ENCODE measurements around the gene APLP1.
"Not testable (repeated sequence)": the region's sequence is repeated elsewhere in the genome, so short reads cannot be mapped to it uniquely, and the experiment has no call there.

The APLP1 gene

DNA sequence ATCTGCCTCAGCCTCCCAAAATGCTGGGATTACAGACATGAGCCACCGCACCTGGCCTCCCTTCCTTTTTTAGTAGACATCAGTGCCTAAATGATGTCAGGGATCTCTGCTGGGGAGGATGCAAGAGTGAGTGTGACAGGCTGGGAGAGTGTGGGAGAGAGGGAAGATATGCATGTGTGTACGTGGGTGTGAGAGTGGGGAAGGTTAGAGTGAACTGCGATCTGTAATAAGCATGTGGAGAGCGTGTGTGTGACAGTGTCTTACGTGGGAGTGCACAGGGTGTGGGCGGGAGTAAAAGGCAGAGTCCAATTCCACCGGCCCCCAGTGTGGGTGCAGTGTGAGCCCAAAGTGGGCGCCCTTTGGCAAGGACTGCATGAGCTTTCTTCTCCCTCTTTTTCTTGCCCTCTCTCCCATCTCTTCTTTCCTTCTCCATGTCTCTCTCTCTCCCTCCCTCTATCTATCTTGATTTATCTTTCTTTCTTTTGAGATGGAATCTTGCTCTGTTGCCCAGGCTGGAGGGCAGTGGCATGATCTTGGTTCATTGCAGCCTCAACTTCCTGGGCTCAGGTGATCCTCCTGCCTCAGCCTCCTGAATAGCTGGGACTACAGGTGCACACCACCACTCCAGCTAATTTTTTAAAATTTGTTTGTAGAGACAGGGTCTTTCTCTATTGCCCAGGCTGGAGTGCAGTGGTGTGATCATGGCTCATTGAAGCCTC, 15.2 kb upstream of the APLP1 start:
- no peak for DNase-seq

DNA sequence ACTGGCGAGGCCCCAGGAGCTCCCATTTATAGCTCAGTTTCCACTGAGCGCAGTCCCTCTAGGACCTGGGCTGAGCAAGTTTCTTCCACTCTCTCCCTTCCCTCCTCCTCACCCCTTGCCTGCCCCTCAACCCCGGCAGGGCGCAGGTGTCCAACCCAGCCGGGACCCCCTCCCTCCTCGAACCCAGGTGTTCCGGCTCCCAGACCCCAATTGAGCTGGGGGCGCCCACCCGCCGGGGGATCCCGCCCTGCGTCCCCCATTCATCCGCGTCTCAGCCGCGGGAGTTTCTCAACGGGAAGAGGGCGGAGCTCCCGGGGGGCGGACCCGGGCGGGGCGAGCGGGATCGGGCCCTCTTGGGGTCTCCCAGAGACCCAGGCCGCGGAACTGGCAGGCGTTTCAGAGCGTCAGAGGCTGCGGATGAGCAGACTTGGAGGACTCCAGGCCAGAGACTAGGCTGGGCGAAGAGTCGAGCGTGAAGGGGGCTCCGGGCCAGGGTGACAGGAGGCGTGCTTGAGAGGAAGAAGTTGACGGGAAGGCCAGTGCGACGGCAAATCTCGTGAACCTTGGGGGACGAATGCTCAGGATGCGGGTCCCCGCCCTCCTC, 11.7 kb upstream of the APLP1 start, which contains the start of gene KIRREL2:
Gene KIRREL2 (plus strand): TSS at position 366 of the 604 bp plus-strand sequence. CDS start 209 bp downstream, at position 575.
- peak; percentile 39 for DNase-seq

GRCh38 chr19:35858311-35858710, 10.1 kb upstream of the APLP1 start:
- no peak for DNase-seq

DNA sequence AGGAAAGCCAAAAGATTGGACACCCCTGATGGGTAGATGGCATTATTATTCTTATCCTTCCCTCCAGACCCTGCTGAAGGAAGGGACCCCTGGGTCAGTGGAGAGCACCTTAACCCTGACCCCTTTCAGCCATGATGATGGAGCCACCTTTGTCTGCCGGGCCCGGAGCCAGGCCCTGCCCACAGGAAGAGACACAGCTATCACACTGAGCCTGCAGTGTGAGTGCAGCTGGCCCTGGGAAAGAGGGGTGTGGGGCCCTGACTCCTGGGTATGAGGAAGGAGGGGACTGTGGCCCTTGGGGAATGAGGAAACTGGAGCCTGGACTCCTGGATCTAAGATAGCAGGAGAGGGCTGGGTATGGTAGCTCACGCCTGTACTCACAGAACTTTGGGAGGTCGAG, 9.0 kb upstream of the APLP1 start:
- no peak for DNase-seq

- no peak for DNase-seq
Measured at GRCh38 chr19:35860436-35860817, 7.9 kb upstream of the APLP1 start.

DNA sequence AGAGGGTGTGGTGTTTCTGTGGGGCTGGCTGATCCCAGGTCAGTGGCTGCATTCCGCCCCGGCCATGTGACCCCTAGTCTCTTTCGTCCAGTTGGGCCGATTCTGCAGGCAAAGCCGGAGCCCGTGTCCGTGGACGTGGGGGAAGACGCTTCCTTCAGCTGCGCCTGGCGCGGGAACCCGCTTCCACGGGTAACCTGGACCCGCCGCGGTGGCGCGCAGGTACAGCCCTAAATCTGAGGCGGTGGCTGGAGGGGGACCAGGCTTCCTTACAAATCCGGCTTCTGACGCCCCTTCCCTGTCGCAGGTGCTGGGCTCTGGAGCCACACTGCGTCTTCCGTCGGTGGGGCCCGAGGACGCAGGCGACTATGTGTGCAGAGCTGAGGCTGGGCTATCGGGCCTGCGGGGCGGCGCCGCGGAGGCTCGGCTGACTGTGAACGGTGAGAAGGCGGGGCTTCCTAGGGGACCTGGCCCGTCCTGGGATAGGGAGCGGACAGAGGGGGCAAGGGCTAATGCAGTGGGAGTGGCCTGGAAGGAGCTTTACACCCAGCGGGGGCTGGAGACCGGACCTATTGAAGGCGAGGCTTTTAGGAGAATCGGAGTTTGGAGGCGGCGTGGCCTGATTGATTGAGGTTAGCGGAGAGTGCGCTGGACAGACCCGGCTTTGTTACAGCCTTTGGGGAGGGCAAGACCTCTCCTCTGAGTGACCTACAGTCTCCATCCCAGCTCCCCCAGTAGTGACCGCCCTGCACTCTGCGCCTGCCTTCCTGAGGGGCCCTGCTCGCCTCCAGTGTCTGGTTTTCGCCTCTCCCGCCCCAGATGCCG, 7.3 kb upstream of the APLP1 start:
- DNase-seq: no peak

DNA sequence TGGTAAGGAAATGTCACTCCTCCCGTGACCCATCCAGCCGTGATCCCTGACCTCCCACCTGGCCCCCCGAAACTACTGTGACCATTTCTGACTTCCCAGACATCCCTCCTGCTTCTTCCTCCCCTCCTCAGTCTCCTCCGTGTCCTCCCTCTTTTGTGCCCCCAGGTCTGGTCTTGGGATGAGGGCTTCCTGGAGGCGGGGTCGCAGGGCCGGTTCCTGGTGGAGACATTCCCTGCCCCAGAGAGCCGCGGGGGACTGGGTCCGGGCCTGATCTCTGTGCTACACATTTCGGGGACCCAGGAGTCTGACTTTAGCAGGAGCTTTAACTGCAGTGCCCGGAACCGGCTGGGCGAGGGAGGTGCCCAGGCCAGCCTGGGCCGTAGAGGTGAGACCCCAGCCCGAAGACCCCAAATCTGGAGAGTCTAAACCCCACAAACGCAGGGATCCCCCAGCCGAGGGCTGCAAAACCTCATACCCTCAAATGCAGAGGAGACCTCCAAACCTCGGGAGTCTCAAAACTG, 6.7 kb upstream of the APLP1 start:
- no peak for DNase-seq

DNA sequence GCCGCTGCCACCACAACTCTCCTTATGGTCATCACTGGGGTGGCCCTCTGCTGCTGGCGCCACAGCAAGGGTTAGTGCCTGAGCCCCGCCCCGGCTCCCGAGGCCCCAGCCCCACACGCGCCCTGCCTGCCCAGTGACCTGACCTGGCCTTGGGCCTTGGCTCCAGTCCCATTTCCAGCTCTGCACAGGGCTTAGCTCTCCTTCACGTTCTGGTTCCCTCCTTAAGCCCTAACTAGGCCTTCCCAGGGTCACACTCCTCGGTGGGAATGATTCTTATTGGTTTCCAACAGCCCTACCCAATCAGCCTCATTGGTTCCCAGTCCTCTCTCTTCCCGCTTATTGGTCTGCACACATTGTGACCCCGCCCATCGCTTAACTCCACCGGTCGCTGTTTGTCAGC, 5.8 kb upstream of the APLP1 start:
- DNase-seq: no peak

DNA sequence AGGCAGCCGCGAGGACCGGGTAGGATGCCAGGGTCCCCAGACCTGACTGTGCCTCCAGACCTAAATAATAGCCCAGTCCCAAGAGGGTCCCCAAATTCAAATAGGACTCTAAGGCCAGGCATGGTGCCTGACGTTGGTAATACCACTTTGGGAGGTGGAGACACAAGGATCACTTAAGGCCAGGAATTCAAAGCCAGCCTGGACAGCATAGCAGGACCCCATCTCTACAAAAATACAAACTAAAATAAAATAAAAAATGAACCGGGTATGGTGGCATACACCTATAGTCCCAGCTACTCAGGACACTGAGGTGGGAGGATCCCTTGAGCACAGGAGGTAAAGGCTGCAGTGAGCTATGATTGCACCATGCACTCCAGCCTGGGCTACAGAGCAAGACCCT, 5.4 kb upstream of the APLP1 start:
- DNase-seq: no peak

- no peak for DNase-seq
Measured at GRCh38 chr19:35868823-35869326, 501 bp downstream of the APLP1 start.

DNA sequence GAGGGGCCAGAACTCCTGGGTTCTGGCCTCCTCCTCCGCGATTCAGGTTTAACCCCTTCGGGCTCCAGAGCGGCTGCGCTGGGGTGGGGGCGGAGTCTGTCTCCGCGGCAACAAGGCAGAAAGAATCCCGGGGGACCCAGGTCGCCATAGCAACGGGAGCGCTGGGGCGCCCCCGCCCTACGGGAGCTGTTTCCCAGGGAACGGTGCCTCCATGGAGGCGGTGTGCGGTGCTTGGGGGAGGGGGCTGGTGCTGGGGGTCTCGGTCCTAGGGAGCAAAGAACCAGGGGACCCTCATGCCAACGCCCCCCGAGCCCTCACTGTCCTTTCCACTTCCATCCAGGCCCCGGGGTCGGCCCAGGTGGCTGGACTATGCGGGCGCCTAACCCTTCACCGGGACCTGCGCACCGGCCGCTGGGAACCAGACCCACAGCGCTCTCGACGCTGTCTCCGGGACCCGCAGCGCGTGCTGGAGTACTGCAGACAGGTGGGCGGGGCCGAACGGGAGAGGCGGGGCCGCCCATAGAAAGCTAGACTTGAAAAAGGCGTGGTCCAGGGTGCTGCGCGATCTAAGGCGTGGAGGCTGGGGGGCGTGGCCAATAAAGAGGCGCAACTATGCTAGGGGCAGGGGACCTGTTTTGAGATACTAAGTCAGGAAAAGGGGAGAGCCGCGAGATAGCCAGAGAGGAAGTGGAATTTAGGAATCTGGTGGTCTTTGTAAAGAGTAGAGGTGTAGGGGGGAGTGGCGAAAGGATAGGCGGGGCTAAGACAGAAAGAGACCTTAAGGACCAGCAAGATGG, 1.2 kb downstream of the APLP1 start:
- peak; percentile 90 for DNase-seq

DNA sequence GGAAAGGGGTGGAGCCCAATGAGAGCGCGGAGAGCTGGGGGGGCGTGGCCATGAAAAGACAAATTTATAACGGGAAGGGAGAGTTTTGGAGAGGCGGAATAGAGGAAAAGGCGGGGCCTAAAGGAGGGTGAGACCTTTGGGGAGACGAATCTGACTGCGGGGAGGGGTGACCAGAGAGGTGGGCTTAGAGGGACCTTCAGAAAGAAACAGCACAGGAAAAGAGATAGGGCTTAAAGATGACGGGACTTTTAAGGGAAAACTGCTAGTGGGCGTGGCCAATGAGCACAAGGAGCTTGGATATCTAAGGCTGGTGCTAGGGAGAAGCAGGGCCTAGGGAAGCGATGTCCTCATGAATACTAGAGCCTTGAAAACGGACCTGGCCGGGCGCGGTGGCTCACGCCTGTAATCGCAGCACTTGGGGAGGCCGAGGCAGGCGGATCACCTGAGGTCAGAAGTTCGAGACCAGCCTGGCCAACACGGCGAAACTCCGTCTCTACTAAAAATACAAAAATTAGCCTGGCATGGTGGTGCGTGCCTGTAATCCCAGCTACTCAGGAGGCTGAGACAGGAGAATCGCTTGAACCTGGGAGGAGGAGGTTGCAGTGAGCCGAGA, 1.9 kb downstream of the APLP1 start:
- DNase-seq: not testable (repeated sequence)

GRCh38 chr19:35870798-35871197, 2.4 kb downstream of the APLP1 start:
- DNase-seq: no peak

GRCh38 chr19:35871611-35872010, 3.2 kb downstream of the APLP1 start:
- DNase-seq: no peak

GRCh38 chr19:35872180-35872579, 3.8 kb downstream of the APLP1 start:
- no peak for DNase-seq

GRCh38 chr19:35874392-35874930, 6.1 kb downstream of the APLP1 start:
- DNase-seq: no peak

- DNase-seq: no peak
Measured at GRCh38 chr19:35879068-35879467, 10.7 kb downstream of the APLP1 start.

- peak; percentile 34 for DNase-seq
Measured at GRCh38 chr19:35879770-35880317, 11.5 kb downstream of the APLP1 start.

- peak; percentile 48 for DNase-seq
Measured at GRCh38 chr19:35882114-35882832, 13.9 kb downstream of the APLP1 start.

GRCh38 chr19:35883882-35884281, 15.5 kb downstream of the APLP1 start:
- no peak for DNase-seq

DNA sequence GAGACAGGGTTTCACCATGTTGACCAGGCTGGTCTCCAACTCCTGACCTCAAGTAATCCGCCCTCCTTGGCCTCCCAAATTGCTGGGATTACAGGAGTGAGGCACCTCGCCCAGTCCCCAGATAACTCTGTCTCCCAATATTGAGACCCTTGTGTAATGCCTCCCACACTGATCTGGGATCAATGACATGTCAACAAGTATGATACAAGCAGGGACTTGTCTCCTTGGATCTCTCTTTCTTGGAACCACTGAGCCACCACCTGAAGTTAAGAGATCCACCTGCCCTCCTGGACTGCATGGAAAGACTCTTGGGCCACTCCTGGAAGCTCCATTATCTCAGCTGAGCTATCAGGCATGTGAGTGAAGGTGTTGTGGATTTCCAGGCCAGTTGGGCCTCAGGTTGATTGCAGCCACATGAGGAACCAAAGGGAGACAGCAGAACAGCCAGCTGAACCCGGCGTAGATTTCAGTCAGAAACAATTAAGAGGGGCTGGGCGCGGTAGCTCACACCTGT, 16.9 kb downstream of the APLP1 start:
- no peak for DNase-seq

All from NCI-H1105 treated with DMSO at 0.1 percent for 48 hours (cell line).